ENCODE data around the gene ZNF419.
A peak's percentile ranks its signal among the peaks of the same experiment; 100 is the strongest.
"Not testable (repeated sequence)": the region's sequence is repeated elsewhere in the genome, so short reads cannot be mapped to it uniquely, and the experiment has no call there.

The ZNF419 gene

GRCh38 chr19:57487477-57488298, at the start of gene ZNF419:
Gene ZNF419 (plus strand): TSS chr19:57487750. CDS start chr19:57487951, 201 bp downstream.
- peak; percentile 85 for DNase-seq (ENCODE audit: low spot score)

GRCh38 chr19:57437931-57438330, 49.6 kb upstream of the ZNF419 start:
- DNase-seq (ENCODE audit: low spot score): no peak

GRCh38 chr19:57438925-57439324, 48.6 kb upstream of the ZNF419 start:
- DNase-seq (ENCODE audit: low spot score): no peak

- DNase-seq (ENCODE audit: low spot score): no peak
Observed at GRCh38 chr19:57441979-57442752, 45.4 kb upstream of the ZNF419 start.

- no peak for DNase-seq (ENCODE audit: low spot score)
Observed at GRCh38 chr19:57443121-57443696, 44.3 kb upstream of the ZNF419 start.

GRCh38 chr19:57452307-57452706, 35.2 kb upstream of the ZNF419 start:
- DNase-seq (ENCODE audit: low spot score): no peak

- DNase-seq (ENCODE audit: low spot score): no peak
Observed at GRCh38 chr19:57465680-57466381, 21.7 kb upstream of the ZNF419 start.

- DNase-seq (ENCODE audit: low spot score): no peak
Observed at GRCh38 chr19:57466489-57466888, 21.1 kb upstream of the ZNF419 start.

- DNase-seq (ENCODE audit: low spot score): no peak
Observed at GRCh38 chr19:57473646-57474045, 13.9 kb upstream of the ZNF419 start.

GRCh38 chr19:57477191-57478008, 10.2 kb upstream of the ZNF419 start, which contains the start of gene ZNF772:
Gene ZNF772 (minus strand): TSS chr19:57477566. CDS start chr19:57477309, 257 bp downstream.
- DNase-seq (ENCODE audit: low spot score): peak; percentile 94

- DNase-seq (ENCODE audit: low spot score): not testable (repeated sequence)
Observed at GRCh38 chr19:57488299-57488644, 722 bp downstream of the ZNF419 start.

- not testable (repeated sequence) for DNase-seq (ENCODE audit: low spot score)
Observed at GRCh38 chr19:57499332-57499679, 11.8 kb downstream of the ZNF419 start.

- DNase-seq (ENCODE audit: low spot score): peak; percentile 53
Observed at GRCh38 chr19:57499680-57500395, 12.3 kb downstream of the ZNF419 start, which contains the start of gene ZNF773. Gene ZNF773 (plus strand): TSS chr19:57499938. CDS start chr19:57500081, 143 bp downstream.

GRCh38 chr19:57500400-57500799, 12.8 kb downstream of the ZNF419 start:
- DNase-seq (ENCODE audit: low spot score): not testable (repeated sequence)

GRCh38 chr19:57506163-57506562, 18.6 kb downstream of the ZNF419 start:
- DNase-seq (ENCODE audit: low spot score): no peak

GRCh38 chr19:57511484-57511883, 23.9 kb downstream of the ZNF419 start:
- no peak for DNase-seq (ENCODE audit: low spot score)

GRCh38 chr19:57512845-57513244, 25.3 kb downstream of the ZNF419 start:
- no peak for DNase-seq (ENCODE audit: low spot score)

- DNase-seq (ENCODE audit: low spot score): no peak
Observed at GRCh38 chr19:57515255-57515654, 27.7 kb downstream of the ZNF419 start.

GRCh38 chr19:57518021-57518420, 30.5 kb downstream of the ZNF419 start:
- not testable (repeated sequence) for DNase-seq (ENCODE audit: low spot score)

GRCh38 chr19:57527136-57527881, 39.8 kb downstream of the ZNF419 start, which contains the start of gene ZNF549:
Gene ZNF549 (plus strand): TSS chr19:57527356. CDS start chr19:57527574, 218 bp downstream.
- peak; percentile 69 for DNase-seq (ENCODE audit: low spot score)
